CD4-positive, alpha-beta T cell treated with Interleukin-6 for 4 hours (primary cell): ENCODE measurements around the gene SLC25A52.
"Not testable (repeated sequence)": the region's sequence is repeated elsewhere in the genome, so short reads cannot be mapped to it uniquely, and the experiment has no call there.

Source experiments
- DNase-seq: peaks from one replicate; pipeline ENCODE4 v3.0.0-alpha.2; 2020; ENCODE audit warnings: mixed read lengths

The SLC25A52 gene

DNA sequence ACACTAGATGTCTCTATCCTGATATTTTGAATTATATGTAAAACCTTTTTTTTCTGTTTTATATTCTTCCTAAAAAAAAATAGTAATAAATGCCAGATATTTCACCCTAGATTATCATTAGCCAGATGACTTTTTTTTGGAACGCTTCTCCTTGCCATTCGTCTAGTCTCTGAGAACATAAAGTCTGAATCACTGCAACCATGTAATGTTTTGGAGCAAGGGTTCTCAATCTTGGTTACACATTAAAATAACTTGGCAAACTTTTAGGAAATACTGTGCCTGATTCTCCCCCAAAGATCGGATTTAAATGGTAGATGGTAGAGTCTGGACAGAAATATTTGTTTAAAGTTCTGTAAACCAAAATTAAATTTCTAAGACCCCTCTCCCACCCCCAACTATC is 21.0 kb downstream of the SLC25A52 start:
- no peak for DNase-seq

DNA sequence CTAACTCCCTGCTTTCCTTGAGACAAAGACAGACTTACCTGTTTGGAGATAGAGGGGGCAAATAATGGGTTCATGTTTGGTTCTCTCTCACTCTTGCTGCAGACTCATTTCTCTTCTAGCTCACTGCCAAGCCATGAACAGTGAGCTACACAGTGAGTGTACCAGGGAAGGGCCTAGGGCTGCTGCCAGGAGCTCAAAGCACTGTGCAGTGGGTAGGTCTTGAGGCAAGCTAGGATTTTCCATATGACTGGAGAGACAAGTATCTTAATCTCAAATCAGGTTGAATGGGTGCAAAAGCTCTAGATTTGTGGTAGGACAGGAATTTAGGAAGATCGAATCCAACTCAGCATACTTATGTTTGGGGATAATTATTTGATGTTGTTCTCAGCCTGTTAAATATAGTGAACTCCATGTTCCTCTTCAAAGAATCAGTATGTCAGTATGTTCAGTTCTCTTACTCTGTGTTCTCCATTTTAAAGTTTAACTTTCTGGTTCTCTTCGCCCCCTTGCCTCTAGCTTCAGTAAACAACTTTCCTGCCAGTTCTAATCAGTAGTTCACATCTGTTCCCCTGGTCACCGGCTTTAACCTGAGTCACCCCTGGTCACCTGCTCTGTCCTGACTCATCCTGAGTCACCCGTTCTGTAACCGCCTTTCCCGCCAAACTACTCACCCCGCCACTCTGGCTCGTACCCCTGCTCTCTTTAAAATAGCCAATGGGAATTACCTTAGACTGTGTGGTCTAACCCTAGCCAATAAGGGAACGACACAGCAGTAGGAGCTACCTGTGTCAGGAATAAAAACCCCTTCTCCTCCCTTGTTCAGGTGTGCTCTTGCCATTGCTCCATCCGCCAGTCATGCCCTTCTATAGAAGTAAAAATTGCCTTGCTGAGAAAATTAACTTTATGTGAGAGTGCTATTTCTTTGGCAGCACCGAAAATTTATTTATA is 21.9 kb downstream of the SLC25A52 start:
- no peak for DNase-seq

GRCh38 chr18:31736630-31737029 is 24.1 kb downstream of the SLC25A52 start:
- DNase-seq: no peak

DNA sequence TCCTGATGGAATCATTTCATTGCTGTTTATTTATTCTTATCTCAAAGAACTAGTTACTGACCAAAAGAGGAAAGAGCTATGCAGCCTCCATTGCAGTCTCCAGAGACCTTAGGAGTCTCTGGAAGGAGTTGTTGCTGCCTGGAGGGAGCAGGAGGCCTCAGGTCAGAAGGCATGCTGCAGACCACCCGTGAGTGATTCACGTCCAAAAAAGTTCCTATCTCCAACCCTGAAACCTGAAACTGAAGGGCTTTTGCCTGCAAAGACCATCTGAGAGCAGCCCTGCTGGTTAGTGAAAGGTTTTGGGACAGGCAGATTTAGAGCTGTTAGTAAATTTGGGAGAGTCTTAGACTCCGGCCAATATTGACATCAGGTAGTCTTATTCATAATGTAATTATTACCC is 29.1 kb downstream of the SLC25A52 start:
- no peak for DNase-seq

DNA sequence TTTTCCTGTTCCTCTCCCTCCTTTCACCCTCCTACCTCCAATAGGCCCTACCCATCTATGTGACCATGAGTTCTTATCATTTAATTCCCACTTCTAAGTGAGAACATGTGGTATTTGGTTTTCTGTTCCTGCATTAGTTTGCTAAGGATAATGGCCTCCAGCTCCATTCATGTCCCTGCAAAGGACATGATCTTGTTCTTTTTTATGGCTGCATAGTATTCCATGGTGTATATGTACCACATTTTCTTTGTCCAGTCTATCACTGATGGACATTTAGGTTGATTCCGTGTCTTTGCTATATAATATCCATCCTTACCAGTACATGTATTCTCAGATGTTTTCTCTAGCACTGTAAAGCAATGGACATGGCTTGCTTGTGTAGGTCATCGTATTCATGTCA is 31.5 kb downstream of the SLC25A52 start:
- not testable (repeated sequence) for DNase-seq

- DNase-seq: no peak
Measured at GRCh38 chr18:31723990-31724711, 36.5 kb downstream of the SLC25A52 start.

DNA sequence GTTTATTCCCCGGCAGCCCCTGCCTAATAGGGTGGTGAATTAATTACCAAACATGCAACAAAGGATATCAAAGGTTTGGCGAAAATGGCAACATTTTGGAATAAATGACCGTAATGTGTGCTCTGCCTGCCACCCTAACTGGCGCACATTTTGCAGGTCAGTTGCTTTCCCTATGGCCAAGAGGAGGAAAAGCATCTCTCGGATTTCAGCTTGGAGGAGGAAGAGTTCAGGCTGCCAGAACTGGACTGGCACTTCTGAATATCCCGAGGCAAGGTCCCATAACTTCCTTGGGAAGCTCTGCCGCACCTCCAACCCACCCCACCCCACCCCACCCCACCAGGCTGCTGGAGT is 37.1 kb downstream of the SLC25A52 start:
- no peak for DNase-seq

DNA sequence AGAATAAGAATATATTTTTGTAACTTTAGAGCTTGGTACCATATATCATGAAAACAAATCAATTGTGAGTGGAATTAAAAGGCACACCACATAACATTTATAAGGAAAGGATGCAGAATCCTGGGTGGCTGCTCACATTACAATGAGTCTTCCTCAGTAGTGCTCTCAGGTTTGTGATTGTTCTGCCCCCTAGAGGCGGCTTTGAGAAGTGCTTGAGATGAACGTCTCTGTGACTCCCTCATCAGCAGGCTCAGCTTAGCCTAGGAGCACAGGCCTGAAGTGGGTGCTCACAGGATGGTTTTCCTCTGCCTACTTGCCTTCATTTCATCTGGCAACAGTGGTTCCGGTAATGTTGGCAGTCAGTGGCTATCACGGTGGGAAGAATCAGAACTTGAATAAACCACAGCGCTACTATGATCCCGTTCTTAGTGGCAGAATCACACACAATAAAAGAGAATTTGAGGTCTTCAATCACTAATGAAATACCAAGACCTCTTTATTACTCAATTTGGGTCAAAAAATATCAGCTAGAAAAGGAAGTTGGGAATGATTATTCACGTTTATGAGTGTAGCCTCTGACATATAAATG is 38.2 kb downstream of the SLC25A52 start:
- DNase-seq: peak; percentile 72

GRCh38 chr18:31721601-31722000 is 39.1 kb downstream of the SLC25A52 start:
- no peak for DNase-seq

GRCh38 chr18:31720867-31721266 is 39.8 kb downstream of the SLC25A52 start:
- no peak for DNase-seq

DNA sequence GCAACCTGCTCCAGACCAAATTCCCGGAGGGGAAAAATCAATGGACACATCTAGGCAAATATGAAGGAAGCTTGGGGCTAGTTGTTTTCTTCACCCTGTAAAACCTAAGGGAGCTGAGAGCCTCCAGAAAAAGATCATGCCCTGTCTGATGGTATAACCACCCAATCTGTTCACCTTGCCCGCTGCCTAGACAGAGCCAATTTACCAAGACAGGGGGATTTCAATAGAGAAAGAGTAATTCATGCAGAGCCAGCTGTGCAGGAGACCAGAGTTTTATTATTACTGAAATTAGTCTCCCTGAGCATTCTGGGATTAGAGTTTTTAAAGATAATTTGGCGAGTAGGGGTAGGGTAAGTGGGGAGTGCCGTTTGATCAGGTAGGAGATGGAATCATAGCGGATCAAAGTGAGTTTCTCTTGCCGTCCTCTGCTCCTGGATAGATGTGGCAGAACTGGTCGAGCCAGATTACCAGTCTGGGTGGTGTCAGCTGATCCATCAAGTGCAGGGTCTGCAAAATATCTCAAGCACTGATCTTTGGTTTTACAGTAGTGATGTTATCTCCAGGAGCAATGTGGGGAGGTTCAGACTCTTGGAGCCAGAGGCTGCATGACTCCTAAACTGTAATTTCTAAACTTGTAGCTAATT is 41.2 kb downstream of the SLC25A52 start:
- DNase-seq: no peak

DNA sequence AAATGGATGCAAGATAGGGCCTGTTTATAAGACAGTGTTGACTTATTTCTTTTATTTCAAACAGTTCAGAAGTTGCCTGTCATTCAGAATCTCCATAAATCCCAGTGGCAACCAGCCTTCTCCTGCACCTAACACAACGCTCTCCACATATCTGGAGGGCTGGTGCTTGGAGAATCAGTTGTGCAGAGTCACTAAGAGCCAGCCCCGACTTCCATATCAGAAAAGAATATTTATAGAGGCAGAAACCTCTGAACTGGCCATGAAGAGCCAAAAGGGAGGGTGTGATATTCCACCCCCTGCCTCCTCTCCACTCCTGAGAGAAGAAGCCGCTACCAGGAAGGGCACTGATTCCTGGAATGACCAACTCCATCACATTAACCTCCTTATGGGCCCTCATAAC is 42.3 kb downstream of the SLC25A52 start:
- DNase-seq: no peak

DNA sequence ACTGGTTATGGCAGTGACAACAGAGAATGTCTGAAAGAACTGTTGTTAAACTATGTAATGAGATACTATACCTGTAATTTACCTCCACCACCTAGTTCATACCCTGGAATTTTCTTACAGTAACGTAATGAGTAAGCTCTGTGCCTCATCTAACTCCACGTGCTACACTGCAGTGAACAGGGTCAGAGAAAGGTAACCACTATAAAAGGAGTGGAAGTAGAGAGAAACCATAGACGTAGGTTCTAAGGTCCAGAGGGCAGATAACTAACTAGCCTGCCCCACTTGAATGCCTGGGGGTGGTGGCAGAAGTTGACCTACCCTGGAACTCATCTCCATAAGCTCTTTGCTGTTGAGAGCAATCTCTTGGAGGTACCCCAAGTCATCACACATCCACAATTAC is 44.3 kb downstream of the SLC25A52 start:
- DNase-seq: no peak

- no peak for DNase-seq
Measured at GRCh38 chr18:31711365-31712172, 49.1 kb downstream of the SLC25A52 start.

- no peak for DNase-seq
Measured at GRCh38 chr18:31710826-31711225, 49.9 kb downstream of the SLC25A52 start.
